Astrocyte of the spinal cord (primary cell): ENCODE results near the gene FHIT.

Source experiments
- DNase-seq: peaks from one replicate; pipeline ENCODE4 v3.0.0; 2011; ENCODE audit warnings: low read depth, low spot score
- H3K4me3 ChIP-seq: 2 replicates; pipeline ENCODE4 v1.5.1; 2011; ENCODE audit warnings: low read depth, mild to moderate bottlenecking, low read length, moderate library complexity
- in situ Hi-C: cut with HindIII; loops from 2 replicates; pipeline ENCODE4 v1.10.0; 2017; ENCODE audit warnings: low sequenced_read_pairs
- TF ChIP-seq, protein P1 (sequence below): IDR thresholded peaks from 2 replicates; pipeline ENCODE4 v1.5.1; 2012; ENCODE audit warnings: low read depth, mild to moderate bottlenecking, low read length, inconsistent platforms

The FHIT gene

DNA sequence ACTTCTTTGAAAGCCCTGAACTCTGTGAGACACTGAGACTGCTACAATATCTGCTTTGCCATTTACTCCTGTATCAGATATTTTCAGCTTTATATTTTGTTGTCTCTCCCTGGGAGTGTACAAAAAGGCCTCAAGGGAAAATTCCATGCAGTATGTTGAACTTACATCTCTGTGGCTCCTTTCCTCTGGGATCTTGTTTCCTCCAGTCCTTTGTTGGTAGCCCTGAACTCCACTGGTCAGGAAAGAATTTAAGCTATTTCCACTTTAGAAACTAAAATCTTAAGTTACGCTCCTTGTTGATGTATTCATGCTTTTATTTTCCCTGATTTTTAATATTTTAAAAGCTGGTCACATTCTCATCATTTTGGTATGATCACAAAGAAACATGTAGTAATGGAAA is 277.9 kb downstream of the FHIT start:
- no peak for DNase-seq
- H3K4me3 ChIP-seq = no peak overlapping the region
- TF ChIP-seq, protein P1, sequence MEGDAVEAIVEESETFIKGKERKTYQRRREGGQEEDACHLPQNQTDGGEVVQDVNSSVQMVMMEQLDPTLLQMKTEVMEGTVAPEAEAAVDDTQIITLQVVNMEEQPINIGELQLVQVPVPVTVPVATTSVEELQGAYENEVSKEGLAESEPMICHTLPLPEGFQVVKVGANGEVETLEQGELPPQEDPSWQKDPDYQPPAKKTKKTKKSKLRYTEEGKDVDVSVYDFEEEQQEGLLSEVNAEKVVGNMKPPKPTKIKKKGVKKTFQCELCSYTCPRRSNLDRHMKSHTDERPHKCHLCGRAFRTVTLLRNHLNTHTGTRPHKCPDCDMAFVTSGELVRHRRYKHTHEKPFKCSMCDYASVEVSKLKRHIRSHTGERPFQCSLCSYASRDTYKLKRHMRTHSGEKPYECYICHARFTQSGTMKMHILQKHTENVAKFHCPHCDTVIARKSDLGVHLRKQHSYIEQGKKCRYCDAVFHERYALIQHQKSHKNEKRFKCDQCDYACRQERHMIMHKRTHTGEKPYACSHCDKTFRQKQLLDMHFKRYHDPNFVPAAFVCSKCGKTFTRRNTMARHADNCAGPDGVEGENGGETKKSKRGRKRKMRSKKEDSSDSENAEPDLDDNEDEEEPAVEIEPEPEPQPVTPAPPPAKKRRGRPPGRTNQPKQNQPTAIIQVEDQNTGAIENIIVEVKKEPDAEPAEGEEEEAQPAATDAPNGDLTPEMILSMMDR = no peak
- in situ Hi-C loops = no loop called here

DNA sequence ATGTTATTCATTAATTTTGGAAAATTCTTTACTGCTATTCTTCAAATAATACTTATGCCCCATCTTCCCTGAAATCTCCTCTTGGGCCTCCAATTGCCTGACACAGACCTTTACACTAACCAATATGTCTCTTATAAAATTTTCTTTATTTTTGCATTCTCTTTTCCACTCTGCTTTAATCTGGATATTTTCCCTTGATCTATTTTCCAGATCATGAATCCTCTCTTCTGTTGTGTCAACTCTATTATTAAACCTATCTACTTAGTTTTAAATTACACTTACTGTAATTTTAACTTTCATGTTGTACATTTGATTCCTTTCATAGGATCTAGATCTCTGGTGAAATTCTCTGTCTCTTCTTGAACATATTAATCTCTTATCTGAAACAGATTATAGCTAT is 278.7 kb downstream of the FHIT start:
- no peak overlapping the region for H3K4me3 ChIP-seq
- TF ChIP-seq, protein P1 = no peak
- no peak for DNase-seq
- in situ Hi-C loops = no loop called here

DNA sequence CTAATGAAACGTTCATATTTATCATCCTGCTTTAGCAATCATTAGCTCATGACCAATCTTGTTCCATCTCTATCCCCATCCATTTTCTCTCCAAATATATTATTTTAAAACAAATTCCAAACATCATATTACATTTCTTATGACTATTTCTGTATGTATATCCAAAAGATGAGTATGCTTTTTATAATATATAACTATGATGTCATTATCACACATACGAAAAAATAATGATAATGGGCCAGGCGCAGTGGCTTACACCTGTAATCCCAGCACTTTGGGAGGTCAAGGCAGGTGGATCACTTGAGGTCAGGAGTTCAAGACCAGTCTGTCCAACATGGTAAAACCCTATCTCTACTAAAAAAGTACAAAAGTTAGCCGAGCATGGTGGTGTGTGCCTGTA is 280.4 kb downstream of the FHIT start:
- TF ChIP-seq, protein P1 = no peak
- no peak overlapping the region for H3K4me3 ChIP-seq
- in situ Hi-C loops = no loop called here
- DNase-seq = no peak

DNA sequence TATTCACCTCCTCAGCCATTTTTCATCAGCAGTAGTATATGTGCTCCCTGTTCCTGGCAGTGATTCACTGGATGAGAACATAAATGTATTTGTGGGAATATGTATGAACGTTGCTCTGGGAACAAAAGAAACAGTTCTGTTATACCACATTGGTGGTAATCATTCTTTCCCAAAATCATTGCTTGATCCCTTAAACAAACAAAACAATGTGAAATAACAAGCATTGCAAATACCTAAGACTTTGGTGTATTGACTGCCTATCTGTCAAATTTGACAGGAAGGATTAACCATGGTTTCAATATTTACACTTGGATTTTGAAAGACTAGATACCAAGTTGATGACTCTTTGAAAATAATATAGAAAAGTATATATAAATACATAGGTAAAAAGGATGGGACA is 284.1 kb downstream of the FHIT start:
- TF ChIP-seq, protein P1 = no peak
- in situ Hi-C loops = no loop called here
- H3K4me3 ChIP-seq = no peak overlapping the region
- DNase-seq = no peak

DNA sequence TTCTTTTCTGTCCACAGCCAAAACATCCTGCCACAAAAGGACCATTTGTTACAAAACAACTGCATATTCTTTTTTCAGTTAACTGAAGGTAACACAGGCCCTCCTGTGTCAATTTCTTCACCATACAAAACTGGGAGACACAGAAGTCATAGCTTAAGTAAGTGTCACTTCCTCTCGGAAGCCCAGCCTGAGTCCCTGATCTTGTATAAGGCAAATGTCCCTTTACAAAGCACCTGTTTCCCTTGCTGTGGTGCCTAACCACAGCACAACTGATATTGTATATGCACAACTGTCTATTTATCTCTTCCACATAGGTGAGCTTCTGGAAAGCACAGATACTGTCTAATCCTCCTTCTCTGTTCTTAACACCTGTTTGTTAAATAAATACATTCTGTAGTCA is 293.7 kb downstream of the FHIT start:
- DNase-seq = no peak
- in situ Hi-C loops = no loop called here
- no peak overlapping the region for H3K4me3 ChIP-seq
- TF ChIP-seq, protein P1 = no peak

DNA sequence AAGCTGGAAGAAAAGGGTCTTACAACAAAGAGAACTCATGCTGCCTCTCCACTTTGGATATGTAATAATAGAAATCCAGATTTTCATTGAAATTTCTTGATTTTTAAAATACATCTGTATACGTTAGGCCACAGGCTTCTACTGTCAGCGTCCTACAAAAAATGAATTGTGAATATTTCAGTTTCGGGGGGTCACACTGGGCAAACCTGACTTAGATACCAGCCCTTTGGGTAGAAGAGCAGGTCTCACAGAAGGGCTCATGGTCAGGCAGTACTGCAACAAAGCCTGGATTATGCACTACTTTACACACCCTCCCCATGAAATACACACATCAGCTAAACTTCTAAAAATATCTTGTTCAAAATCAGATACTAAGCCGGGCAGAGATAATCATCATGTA is 294.5 kb downstream of the FHIT start:
- in situ Hi-C loops = no loop called here
- no peak overlapping the region for H3K4me3 ChIP-seq
- DNase-seq = no peak
- TF ChIP-seq, protein P1 = no peak

DNA sequence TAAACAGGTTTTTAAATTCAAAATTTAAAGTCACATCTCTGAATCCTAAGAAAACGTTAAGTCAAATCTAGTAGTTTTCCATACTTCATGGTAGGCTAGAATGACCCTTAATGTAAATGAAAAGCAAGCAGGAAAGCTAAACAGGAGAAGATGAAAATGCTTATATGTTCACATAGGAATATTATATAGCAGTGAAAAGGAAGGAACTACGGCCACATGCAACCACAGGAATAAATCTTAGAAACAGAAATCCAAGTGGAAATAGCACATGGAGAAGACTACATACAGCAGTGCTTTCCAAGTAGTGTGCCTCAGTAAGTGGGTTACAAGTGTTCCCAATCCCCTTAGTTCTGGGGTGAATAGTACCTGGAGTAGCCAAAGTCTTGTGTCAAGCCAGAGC is 296.2 kb downstream of the FHIT start:
- TF ChIP-seq, protein P1 = no peak

More for the DNA sequence above, 296.2 kb downstream of the FHIT start:
- in situ Hi-C loops = no loop called here
- no peak for DNase-seq
- no peak overlapping the region for H3K4me3 ChIP-seq
